NOMO-1 (cell line): ENCODE measurements around the gene CBLC.
A peak's percentile ranks its signal among the peaks of the same experiment; 100 is the strongest.
"Not testable (repeated sequence)": the region's sequence is repeated elsewhere in the genome, so short reads cannot be mapped to it uniquely, and the experiment has no call there.

Experiments used
- DNase-seq, 2 experiments: peaks; one replicate each; lab custom pipeline; 2025; ENCODE audit not compliant: unreplicated experiment in 2 of 2; lab: John Stamatoyannopoulos, UW

Gene CBLC

GRCh38 chr19:44759083-44759804 lies 18.4 kb upstream of the CBLC start:
- no peak for DNase-seq

- DNase-seq = no peak
Measured at GRCh38 chr19:44762038-44762437, 15.7 kb upstream of the CBLC start.

- DNase-seq = peak; percentile 77 to 84
Measured at GRCh38 chr19:44765033-44765948, 12.4 kb upstream of the CBLC start.

- DNase-seq = no peak
Measured at GRCh38 chr19:44765949-44766335, 11.7 kb upstream of the CBLC start.

- DNase-seq = no peak
Measured at GRCh38 chr19:44767295-44768180, 10.2 kb upstream of the CBLC start.

- peak; percentile 93 to 96 for DNase-seq
Measured at GRCh38 chr19:44770550-44771257, 7.0 kb upstream of the CBLC start.

GRCh38 chr19:44772144-44772543 lies 5.5 kb upstream of the CBLC start:
- not testable (repeated sequence) for DNase-seq

GRCh38 chr19:44772959-44773358 lies 4.7 kb upstream of the CBLC start:
- DNase-seq = no peak

- no peak for DNase-seq
Measured at GRCh38 chr19:44775676-44776240, 1.9 kb upstream of the CBLC start.

- no peak for DNase-seq
Measured at GRCh38 chr19:44776402-44777096, 1.1 kb upstream of the CBLC start.

- DNase-seq = no peak
Measured at GRCh38 chr19:44779150-44779549, 1.5 kb downstream of the CBLC start.

GRCh38 chr19:44781694-44782093 lies 4.0 kb downstream of the CBLC start:
- not testable (repeated sequence) for DNase-seq

- DNase-seq = no peak
Measured at GRCh38 chr19:44782729-44783128, 5.0 kb downstream of the CBLC start.

- no peak for DNase-seq
Measured at GRCh38 chr19:44783545-44783944, 5.9 kb downstream of the CBLC start.

GRCh38 chr19:44785271-44785670 lies 7.6 kb downstream of the CBLC start:
- DNase-seq = no peak

GRCh38 chr19:44785993-44786392 lies 8.3 kb downstream of the CBLC start:
- DNase-seq = no peak

- no peak for DNase-seq
Measured at GRCh38 chr19:44788971-44789370, 11.3 kb downstream of the CBLC start.

GRCh38 chr19:44789943-44790483 lies 12.3 kb downstream of the CBLC start:
- no peak for DNase-seq

GRCh38 chr19:44792281-44792680 lies 14.6 kb downstream of the CBLC start:
- DNase-seq = no peak
